ENCODE measurements around the gene KIAA1755.

Gene KIAA1755

DNA sequence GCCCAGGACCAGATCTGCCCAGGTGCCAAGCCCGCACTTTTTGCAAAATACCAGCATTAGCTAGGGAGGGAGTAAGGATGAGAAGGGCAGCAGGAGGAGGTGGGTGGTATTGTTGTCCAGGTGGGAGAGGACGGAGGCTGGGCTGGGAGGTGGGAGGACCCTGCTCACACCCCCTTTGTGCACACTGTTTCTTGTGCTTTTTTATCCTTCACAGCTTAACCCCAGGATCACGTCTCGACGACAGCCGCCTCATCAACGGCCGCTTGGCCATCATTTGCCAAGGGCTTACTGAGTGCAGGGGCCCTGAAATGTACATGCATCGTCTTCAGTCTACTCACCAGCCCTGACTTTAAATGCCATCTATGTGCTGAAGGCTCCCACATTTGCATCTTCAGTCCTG is 83.3 kb downstream of the KIAA1755 start:
- no peak for TF ChIP-seq CTCF (IDR thresholded peaks at IDR 0.05)

DNA sequence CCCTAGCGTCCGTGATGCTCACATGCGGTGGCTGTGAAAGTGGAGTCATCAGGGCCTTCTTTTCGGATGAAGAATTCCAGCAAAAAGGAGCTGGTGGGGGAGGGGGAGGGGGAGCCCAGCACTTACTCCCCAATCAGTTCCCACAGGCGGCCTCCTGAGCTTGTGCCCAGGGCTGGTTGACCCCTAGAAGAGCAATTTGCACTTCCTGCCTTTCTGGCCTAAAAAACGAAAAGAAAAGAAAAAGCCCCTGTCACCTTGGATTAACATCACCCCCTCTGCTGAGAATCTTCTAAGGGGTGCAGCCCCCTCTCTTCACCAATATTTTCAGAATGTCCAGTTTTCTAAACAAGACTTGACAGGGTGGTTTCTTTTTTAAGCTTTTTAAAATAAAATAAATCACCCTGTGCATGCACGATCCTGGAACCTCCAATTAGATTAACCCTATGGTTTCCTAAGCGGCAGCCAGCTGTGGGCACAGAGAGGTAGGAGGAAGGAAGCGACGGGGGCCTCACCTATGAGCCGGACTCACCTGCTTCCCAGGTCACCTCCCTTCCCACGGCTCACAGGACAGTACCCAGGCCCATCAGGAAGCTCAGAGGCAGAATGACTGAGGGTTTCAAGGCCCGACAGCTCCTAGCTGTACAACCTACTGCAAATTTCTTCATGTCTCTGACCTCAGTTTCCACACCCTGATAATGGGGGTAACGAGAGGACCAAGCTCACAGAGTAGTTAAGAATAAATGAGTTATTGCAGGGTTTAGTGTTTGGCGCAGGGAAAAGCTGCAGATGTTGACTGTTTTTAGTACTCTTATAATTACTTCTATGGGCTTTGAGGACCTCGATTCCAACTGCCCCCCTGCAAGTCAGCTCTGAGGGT is 85.0 kb downstream of the KIAA1755 start:
- TF ChIP-seq CTCF (IDR thresholded peaks at IDR 0.05) = no peak

- no peak for TF ChIP-seq CTCF (IDR thresholded peaks at IDR 0.05)
Observed at GRCh38 chr20:38173237-38174156, 87.0 kb downstream of the KIAA1755 start.

- no peak for TF ChIP-seq CTCF (IDR thresholded peaks at IDR 0.05)
Observed at GRCh38 chr20:38172408-38172807, 88.1 kb downstream of the KIAA1755 start.

DNA sequence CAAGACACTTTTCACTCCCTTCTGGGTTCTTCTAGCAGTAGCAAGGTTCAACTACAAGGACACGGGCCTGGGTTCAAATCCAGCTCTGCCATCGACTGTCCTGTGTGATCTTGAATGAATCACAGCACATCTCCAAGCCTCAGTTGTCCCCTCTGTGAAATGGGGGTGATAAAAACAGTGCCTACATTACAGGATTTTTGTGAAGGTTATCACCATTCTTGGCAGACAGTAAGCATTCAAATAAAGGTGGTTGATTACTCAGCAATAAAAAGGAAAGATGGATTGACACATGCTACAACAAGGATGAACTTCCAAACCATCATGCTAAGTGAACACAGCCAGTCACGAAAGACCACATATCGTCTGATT is 88.9 kb downstream of the KIAA1755 start:
- TF ChIP-seq CTCF (IDR thresholded peaks at IDR 0.05) = no peak

GRCh38 chr20:38170826-38171674 is 89.5 kb downstream of the KIAA1755 start:
- no peak for TF ChIP-seq CTCF (IDR thresholded peaks at IDR 0.05)
